Testis (tissue), 3 donors: Measurements from ENCODE around the gene PHLDA3. TPM values are rescaled to one million over a fixed set of nuclear protein-coding genes. Genes with fewer than 3 reads are reported as not detected.
A peak's percentile ranks its signal among the peaks of the same experiment; 100 is the strongest.

ENCODE experiments used
- DNase-seq: peaks from one replicate; pipeline ENCODE4 v3.0.0-alpha.2; 2019
- H3K27ac ChIP-seq, 2 donors: fragments of 200-600 bp; sonication (generic); one replicate each; pipeline ENCODE4 v1.5.1; 2019
- H3K27me3 ChIP-seq: fragments of 200-600 bp; sonication (generic); one replicate; pipeline ENCODE4 v1.5.1; 2019
- H3K36me3 ChIP-seq: fragments of 200-600 bp; sonication (generic); one replicate; pipeline ENCODE4 v1.5.1; 2017; ENCODE audit warnings: low read depth; ENCODE audit errors: missing control alignments
- H3K4me1 ChIP-seq: fragments of 200-600 bp; sonication (generic); one replicate; pipeline ENCODE4 v1.5.1; 2019
- H3K4me3 ChIP-seq, 2 donors: fragments of 200-600 bp; sonication (generic); one replicate each; pipeline ENCODE4 v1.5.1; 2017 to 2019
- H3K9me3 ChIP-seq: fragments of 200-600 bp; sonication (generic); one replicate; pipeline ENCODE4 v1.5.1; 2017
- CTCF ChIP-seq, 3 experiments: fragments of 450-650 bp in 2 of 3; fragments of 200-600 bp in 1 of 3; sonication (generic) in 1 of 3; IDR thresholded peaks; one replicate each; pipeline ENCODE4 v1.5.1; 2016 to 2019; ENCODE audit warnings: antibody characterized with exemption in 3 of 3, mild to moderate bottlenecking in 2 of 3, moderate library complexity in 1 of 3
- POLR2A ChIP-seq: fragments of 450-650 bp; IDR thresholded peaks from one replicate; pipeline ENCODE4 v1.6.1; 2017; ENCODE audit warnings: antibody characterized with exemption, mild to moderate bottlenecking, moderate library complexity
- WGBS, 2 donors: methylation state at CpG; one replicate each; pipeline ENCODE4 v1.1.5; 2018; 5-methylcytosine and 5-hydroxymethylcytosine counted together
- intact Hi-C: fragments of 100-400 bp; cut with DNase I; formaldehyde crosslinking; loops from one replicate; pipeline ENCODE4 v1.15.1; 2023; ENCODE audit warnings: low total_unique reads
- polyA plus RNA-seq: library from polyadenylated mRNA; stranded (reverse); fragments of 350-450 nt; fragmentation: Illumina TruSeq; extraction: RNeasy Lipid Tissue Mini Kit (QIAGEN cat#74804); gene quantifications from one replicate; pipeline ENCODE4 v1.2.3, GENCODE V29; 2014; ENCODE audit warnings: low read depth, low replicate concordance; ENCODE audit not compliant: insufficient read depth
- total RNA-seq, 2 donors: library from RNA; depleted of rRNA; stranded (reverse); fragments of >200 nt; gene quantifications; one replicate each; pipeline ENCODE4 v1.2.3, GENCODE V29; 2016

Gene PHLDA3
- total and polyA plus RNA-seq, 3 donors from 2014 or later: 22.7 to 24.0 (median 23.1) TPM

- Histone ChIP-seq H3K27ac (peak overlapping the region in 1 of 2 donors; percentile 59), H3K36me3 (no peaks in the 10 kb centered on the region), H3K4me3 (no peak overlapping the region), H3K9me3 (no peaks in the 10 kb centered on the region), H3K27me3 (no peaks in the 10 kb centered on the region), H3K4me1 (peaks cover 23% of the 10 kb centered on the region)
- WGBS, 2 donors: 36 to 39% methylated on average over 8 to 12 of the region's 12 CpGs
- intact Hi-C loops: no loop called here
- peak; percentile 69 for DNase-seq
- TF ChIP-seq POLR2A (no peak), CTCF (IDR thresholded peaks at IDR 0.05) (no peak)
These were observed 18.2 kb downstream of the PHLDA3 start for GRCh38 chr1:201450721-201451291.

- H3K4me1 ChIP-seq: peaks cover 21% of the 10 kb centered on the region
- no peaks in the 10 kb centered on the region for H3K27me3 ChIP-seq
- H3K9me3 ChIP-seq: no peaks in the 10 kb centered on the region
- H3K4me3 ChIP-seq: no peak overlapping the region
- TF ChIP-seq CTCF (IDR thresholded peaks at IDR 0.05): no peak
- TF ChIP-seq POLR2A: no peak
- no peak for DNase-seq
- no peaks in the 10 kb centered on the region for H3K36me3 ChIP-seq
- 75% methylated on average over 5 of the region's 5 CpGs; no CpG with 5 or more reads in 1 of the 2 donors for WGBS, 2 donors
- peak overlapping the region in 1 of 2 donors; percentile 25 for H3K27ac ChIP-seq
- intact Hi-C loops: no loop called here
These were observed 20.0 kb downstream of the PHLDA3 start for GRCh38 chr1:201448990-201449389.

- Histone ChIP-seq H3K4me3 (no peak overlapping the region), H3K4me1 (peaks cover 21% of the 10 kb centered on the region), H3K9me3 (no peaks in the 10 kb centered on the region), H3K27me3 (no peaks in the 10 kb centered on the region), H3K36me3 (no peaks in the 10 kb centered on the region), H3K27ac (peak overlapping the region in 1 of 2 donors; percentile 25)
- WGBS, 2 donors: 26 to 38% methylated on average over 13 to 20 of the region's 20 CpGs
- intact Hi-C loops: no loop called here
- peak; percentile 77 for DNase-seq
- TF ChIP-seq CTCF (IDR thresholded peaks at IDR 0.05) (peak; percentile 66 to 78 (median 67)), POLR2A (no peak)
These were observed 20.8 kb downstream of the PHLDA3 start for GRCh38 chr1:201447903-201448871.

- H3K27me3 ChIP-seq: no peaks in the 10 kb centered on the region
These were observed 23.7 kb downstream of the PHLDA3 start for GRCh38 chr1:201445310-201445709.

More at GRCh38 chr1:201445310-201445709, 23.7 kb downstream of the PHLDA3 start:
- no peak for TF ChIP-seq CTCF (IDR thresholded peaks at IDR 0.05)
- no peak for TF ChIP-seq POLR2A
- intact Hi-C loops: no loop called here
- no peak overlapping the region for H3K4me3 ChIP-seq
- H3K36me3 ChIP-seq: no peaks in the 10 kb centered on the region
- H3K27ac ChIP-seq: no peak overlapping the region
- no peaks in the 10 kb centered on the region for H3K9me3 ChIP-seq
- no peak for DNase-seq
- WGBS, 2 donors: 92 to 93% methylated on average over 6 of the region's 6 CpGs
- peaks cover 14% of the 10 kb centered on the region for H3K4me1 ChIP-seq
